Skeletal muscle satellite cell (primary cell): ENCODE results near the gene KANSL3.
A peak's percentile ranks its signal among the peaks of the same experiment; 100 is the strongest.
"Not testable (repeated sequence)": the region's sequence is repeated elsewhere in the genome, so short reads cannot be mapped to it uniquely, and the experiment has no call there.

Experiments used
- H3K27me3 ChIP-seq: 2 replicates; pipeline ENCODE4 v1.7.0; 2013; ENCODE audit warnings: low read length; ENCODE audit not compliant: control insufficient read depth, insufficient read depth
- H3K36me3 ChIP-seq: 2 replicates; pipeline ENCODE4 v1.7.0; 2013; ENCODE audit warnings: mild to moderate bottlenecking, control low read depth, low read length; ENCODE audit not compliant: insufficient read depth
- H3K4me1 ChIP-seq: 2 replicates; pipeline ENCODE4 v1.7.0; 2013; ENCODE audit warnings: low read length; ENCODE audit not compliant: control insufficient read depth, insufficient read depth
- H3K4me2 ChIP-seq: 2 replicates; pipeline ENCODE4 v1.7.0; 2013; ENCODE audit warnings: mild to moderate bottlenecking, low read length
- H3K4me3 ChIP-seq: 2 replicates; pipeline ENCODE4 v1.7.0; 2013; ENCODE audit warnings: low read length
- H3K9ac ChIP-seq: 2 replicates; pipeline ENCODE4 v1.7.0; 2013; ENCODE audit warnings: mild to moderate bottlenecking, low read depth, low read length, moderate library complexity
- H3K9me3 ChIP-seq: replicated peaks from 2 replicates; pipeline ENCODE4 v1.7.0; 2013; ENCODE audit warnings: mild to moderate bottlenecking, control low read depth, low read length

Gene KANSL3

GRCh38 chr2:96574364-96574763, 63.7 kb downstream of the KANSL3 start:
- H3K4me3 ChIP-seq: no peak overlapping the region
- no peaks in the 10 kb centered on the region for H3K4me1 ChIP-seq
- H3K4me2 ChIP-seq: no peak overlapping the region
- no peaks in the 10 kb centered on the region for H3K9me3 ChIP-seq
- H3K27me3 ChIP-seq: no peaks in the 10 kb centered on the region
- no peaks in the 10 kb centered on the region for H3K36me3 ChIP-seq
- no peak overlapping the region for H3K9ac ChIP-seq

GRCh38 chr2:96568094-96568493, 70.0 kb downstream of the KANSL3 start:
- Histone ChIP-seq H3K27me3 (no peaks in the 10 kb centered on the region), H3K4me2 (no peak overlapping the region), H3K4me1 (no peaks in the 10 kb centered on the region), H3K9ac (no peak overlapping the region), H3K4me3 (no peak overlapping the region), H3K36me3 (no peaks in the 10 kb centered on the region), H3K9me3 (no peaks in the 10 kb centered on the region)

- Histone ChIP-seq H3K4me1 (no peaks in the 10 kb centered on the region), H3K27me3 (no peaks in the 10 kb centered on the region), H3K9ac (no peak overlapping the region), H3K9me3 (no peaks in the 10 kb centered on the region), H3K36me3 (no peaks in the 10 kb centered on the region), H3K4me3 (no peak overlapping the region), H3K4me2 (no peak overlapping the region)
Measured at GRCh38 chr2:96565111-96565510, 73.0 kb downstream of the KANSL3 start.

GRCh38 chr2:96564563-96564962, 73.5 kb downstream of the KANSL3 start:
- Histone ChIP-seq H3K36me3 (no peaks in the 10 kb centered on the region), H3K27me3 (no peaks in the 10 kb centered on the region), H3K4me2 (no peak overlapping the region), H3K4me3 (no peak overlapping the region), H3K9ac (no peak overlapping the region), H3K4me1 (no peaks in the 10 kb centered on the region), H3K9me3 (no peaks in the 10 kb centered on the region)

- no peak overlapping the region for H3K9ac ChIP-seq
- H3K4me1 ChIP-seq: no peaks in the 10 kb centered on the region
- H3K4me3 ChIP-seq: no peak overlapping the region
- H3K4me2 ChIP-seq: no peak overlapping the region
- no peaks in the 10 kb centered on the region for H3K27me3 ChIP-seq
- H3K36me3 ChIP-seq: no peaks in the 10 kb centered on the region
- H3K9me3 ChIP-seq: no peaks in the 10 kb centered on the region
Measured at GRCh38 chr2:96564026-96564425, 74.1 kb downstream of the KANSL3 start.

GRCh38 chr2:96558485-96558884, 79.6 kb downstream of the KANSL3 start:
- Histone ChIP-seq H3K9ac (no peak overlapping the region), H3K36me3 (no peaks in the 10 kb centered on the region), H3K4me1 (no peaks in the 10 kb centered on the region), H3K4me3 (no peak overlapping the region), H3K4me2 (no peak overlapping the region), H3K9me3 (no peaks in the 10 kb centered on the region), H3K27me3 (no peaks in the 10 kb centered on the region)

- H3K9me3 ChIP-seq: no peaks in the 10 kb centered on the region
- H3K4me1 ChIP-seq: no peaks in the 10 kb centered on the region
- H3K9ac ChIP-seq: no peak overlapping the region
- no peaks in the 10 kb centered on the region for H3K27me3 ChIP-seq
- no peak overlapping the region for H3K4me3 ChIP-seq
- no peaks in the 10 kb centered on the region for H3K36me3 ChIP-seq
- H3K4me2 ChIP-seq: no peak overlapping the region
Measured at GRCh38 chr2:96558061-96558460, 80.1 kb downstream of the KANSL3 start.

GRCh38 chr2:96557421-96557820, 80.7 kb downstream of the KANSL3 start:
- H3K27me3 ChIP-seq, H3K9ac ChIP-seq, H3K9me3 ChIP-seq, H3K4me3 ChIP-seq, H3K36me3 ChIP-seq, H3K4me1 ChIP-seq, H3K4me2 ChIP-seq: not testable (repeated sequence)

- Histone ChIP-seq H3K4me2 (no peak overlapping the region), H3K9me3 (no peaks in the 10 kb centered on the region), H3K4me1 (no peaks in the 10 kb centered on the region), H3K27me3 (no peaks in the 10 kb centered on the region), H3K4me3 (no peak overlapping the region), H3K36me3 (no peaks in the 10 kb centered on the region), H3K9ac (no peak overlapping the region)
Measured at GRCh38 chr2:96556441-96557330, 81.4 kb downstream of the KANSL3 start.

GRCh38 chr2:96555146-96555610, 82.9 kb downstream of the KANSL3 start:
- H3K36me3 ChIP-seq: no peaks in the 10 kb centered on the region
- H3K4me3 ChIP-seq: no peak overlapping the region
- H3K9ac ChIP-seq: no peak overlapping the region
- no peak overlapping the region for H3K4me2 ChIP-seq
- no peaks in the 10 kb centered on the region for H3K4me1 ChIP-seq
- H3K9me3 ChIP-seq: no peaks in the 10 kb centered on the region
- no peaks in the 10 kb centered on the region for H3K27me3 ChIP-seq

- no peaks in the 10 kb centered on the region for H3K36me3 ChIP-seq
- H3K4me2 ChIP-seq: peak overlapping the region; percentile 48
- H3K4me3 ChIP-seq: no peak overlapping the region
- H3K9ac ChIP-seq: no peak overlapping the region
- H3K9me3 ChIP-seq: no peaks in the 10 kb centered on the region
- no peaks in the 10 kb centered on the region for H3K4me1 ChIP-seq
- no peaks in the 10 kb centered on the region for H3K27me3 ChIP-seq
Measured at GRCh38 chr2:96554293-96555145, 83.6 kb downstream of the KANSL3 start.
